HUES64 (cell line): ENCODE results near the gene EPB41.
A peak's percentile ranks its signal among the peaks of the same experiment; 100 is the strongest.

Experiments
- H3K27ac ChIP-seq: 2 replicates; pipeline ENCODE4 v1.7.0; 2013; ENCODE audit warnings: low read depth, low read length, inconsistent platforms
- H3K27me3 ChIP-seq: 2 replicates; pipeline ENCODE4 v1.6.1; 2013; ENCODE audit warnings: mild to moderate bottlenecking, low read length; ENCODE audit not compliant: insufficient read depth
- H3K36me3 ChIP-seq: 2 replicates; pipeline ENCODE4 v1.6.1; 2013; ENCODE audit warnings: mild to moderate bottlenecking, low read length; ENCODE audit not compliant: insufficient read depth
- H3K4me1 ChIP-seq: 2 replicates; pipeline ENCODE4 v1.6.1; 2013; ENCODE audit warnings: mild to moderate bottlenecking, low read length, moderate library complexity; ENCODE audit not compliant: insufficient read depth
- H3K4me3 ChIP-seq: 2 replicates; pipeline ENCODE4 v1.5.1; 2013; ENCODE audit warnings: mild to moderate bottlenecking, low read length, moderate library complexity
- H3K9ac ChIP-seq: 2 replicates; pipeline ENCODE4 v1.6.1; 2013; ENCODE audit warnings: mild to moderate bottlenecking, low read depth, low read length
- H3K9me3 ChIP-seq: 2 replicates; pipeline ENCODE4 v1.6.1; 2013; ENCODE audit warnings: low read depth, low read length; ENCODE audit not compliant: insufficient read depth
- WGBS: fragments of 150-250, 120-280 bp; methylation state at CpG from one replicate; pipeline ENCODE4 v1.1.7; 2013; ENCODE audit warnings: missing lambda C conversion rate; 5-methylcytosine and 5-hydroxymethylcytosine counted together

EPB41 gene

GRCh38 chr1:29162025-29162424 lies 247.7 kb downstream of the EPB41 start:
- no peak overlapping the region for H3K4me3 ChIP-seq
- no peaks in the 10 kb centered on the region for H3K27me3 ChIP-seq
- peaks cover 48% of the 10 kb centered on the region for H3K4me1 ChIP-seq
- H3K36me3 ChIP-seq: peaks cover 72% of the 10 kb centered on the region
- no peak overlapping the region for H3K9ac ChIP-seq
- no peak overlapping the region for H3K27ac ChIP-seq
- WGBS: 87% methylated on average over 3 of the region's 4 CpGs
- H3K9me3 ChIP-seq: no peaks in the 10 kb centered on the region

- 89% methylated on average over 9 of the region's 9 CpGs for WGBS
- Histone ChIP-seq H3K27me3 (no peaks in the 10 kb centered on the region), H3K36me3 (peaks cover 69% of the 10 kb centered on the region), H3K4me3 (no peak overlapping the region), H3K9ac (no peak overlapping the region), H3K9me3 (no peaks in the 10 kb centered on the region), H3K27ac (no peak overlapping the region), H3K4me1 (peaks cover 49% of the 10 kb centered on the region)
Observed at GRCh38 chr1:29162476-29163138, 248.2 kb downstream of the EPB41 start.

GRCh38 chr1:29164588-29164987 lies 250.2 kb downstream of the EPB41 start:
- H3K9me3 ChIP-seq: no peaks in the 10 kb centered on the region
- no peaks in the 10 kb centered on the region for H3K27me3 ChIP-seq
- peaks cover 63% of the 10 kb centered on the region for H3K36me3 ChIP-seq
- H3K9ac ChIP-seq: peak overlapping the region; percentile 49
- peak overlapping the region; percentile 15 for H3K4me3 ChIP-seq
- peak overlapping the region; percentile 96 for H3K27ac ChIP-seq
- peaks cover 49% of the 10 kb centered on the region for H3K4me1 ChIP-seq
- 40% methylated on average over 4 of the region's 4 CpGs for WGBS

GRCh38 chr1:29166291-29166878 lies 252.0 kb downstream of the EPB41 start:
- Histone ChIP-seq H3K27me3 (no peaks in the 10 kb centered on the region), H3K27ac (peak overlapping the region; percentile 93; the same call in 1 of the 2 replicates), H3K4me1 (peaks cover 56% of the 10 kb centered on the region), H3K36me3 (peaks cover 50% of the 10 kb centered on the region), H3K4me3 (no peak overlapping the region), H3K9ac (no peak overlapping the region), H3K9me3 (no peaks in the 10 kb centered on the region)
- 78% methylated on average over 9 of the region's 9 CpGs for WGBS

- H3K27me3 ChIP-seq: no peaks in the 10 kb centered on the region
- no peaks in the 10 kb centered on the region for H3K9me3 ChIP-seq
- H3K4me1 ChIP-seq: peaks cover 58% of the 10 kb centered on the region
- no peak overlapping the region for H3K9ac ChIP-seq
- peaks cover 55% of the 10 kb centered on the region for H3K36me3 ChIP-seq
- over 99% methylated on average over 9 of the region's 9 CpGs for WGBS
- no peak overlapping the region for H3K4me3 ChIP-seq
- H3K27ac ChIP-seq: no peak overlapping the region
Observed at GRCh38 chr1:29167904-29168303, 253.5 kb downstream of the EPB41 start.
